Keratinocyte (primary cell): ENCODE data around the gene PRSS53. TPM values are rescaled to one million over a fixed set of nuclear protein-coding genes. Genes with fewer than 3 reads are reported as not detected.

Source experiments
- DNase-seq: peaks from one replicate; pipeline ENCODE4 v3.0.0-alpha.2; 2011; ENCODE audit warnings: low read depth, missing footprints, low spot score
- FAIRE-seq: peaks from 2 replicates; lab custom pipeline; 2011; peaks lifted over from hg19 to GRCh38; lab: Jason Lieb, UNC
- H2AFZ ChIP-seq: 2 replicates; pipeline ENCODE4 v1.6.0; 2012; ENCODE audit warnings: low read length, control low read depth, inconsistent platforms; ENCODE audit not compliant: control insufficient read depth
- H3K27ac ChIP-seq: 2 replicates; pipeline ENCODE4 v1.5.1; 2011; ENCODE audit warnings: low read length; ENCODE audit not compliant: control insufficient read depth, insufficient read depth
- H3K27me3 ChIP-seq: 3 replicates; pipeline ENCODE4 v1.6.0; 2011; ENCODE audit warnings: low read length; ENCODE audit not compliant: control insufficient read depth, insufficient read depth; ENCODE audit errors: extremely low read depth
- H3K36me3 ChIP-seq, 2 experiments: 2 replicates in 1 of 2; 3 replicates in 1 of 2; pipeline ENCODE4 v1.5.1; 2011; ENCODE audit warnings: low read length in 2 of 2, mild to moderate bottlenecking in 1 of 2; ENCODE audit not compliant: control insufficient read depth in 2 of 2, insufficient read depth in 2 of 2; ENCODE audit errors: extremely low read depth in 1 of 2
- H3K4me1 ChIP-seq: 3 replicates; pipeline ENCODE4 v1.5.1; 2011; ENCODE audit warnings: low read length; ENCODE audit not compliant: control insufficient read depth, insufficient read depth; ENCODE audit errors: extremely low read depth
- H3K4me2 ChIP-seq: 3 replicates; pipeline ENCODE4 v1.6.0; 2011; ENCODE audit warnings: low read depth, low read length; ENCODE audit not compliant: control insufficient read depth, insufficient read depth; ENCODE audit errors: extremely low read depth
- H3K4me3 ChIP-seq, 3 experiments: fragments of 200-600 bp in 1 of 3; sonication (generic) in 1 of 3; 2 replicates in 2 of 3; 3 replicates in 1 of 3; pipeline ENCODE4 v1.5.1; 2011 to 2016; ENCODE audit warnings: low read length in 3 of 3, mild to moderate bottlenecking in 3 of 3, control low read depth in 2 of 3, inconsistent platforms in 1 of 3, low read depth in 1 of 3, mixed read lengths in 1 of 3, mixed run types in 1 of 3, moderate library complexity in 1 of 3; ENCODE audit not compliant: control insufficient read depth in 2 of 3, insufficient read depth in 2 of 3; ENCODE audit errors: extremely low read depth in 1 of 3
- H3K79me2 ChIP-seq: 2 replicates; pipeline ENCODE4 v1.6.0; 2012; ENCODE audit warnings: low read length; ENCODE audit not compliant: control insufficient read depth, insufficient read depth
- H3K9ac ChIP-seq: 3 replicates; pipeline ENCODE4 v1.6.0; 2011; ENCODE audit warnings: low read length; ENCODE audit not compliant: control insufficient read depth, insufficient read depth; ENCODE audit errors: extremely low read depth
- H3K9me1 ChIP-seq: 3 replicates; pipeline ENCODE4 v1.6.0; 2011; ENCODE audit warnings: low read length; ENCODE audit not compliant: control insufficient read depth, insufficient read depth; ENCODE audit errors: extremely low read depth
- H3K9me3 ChIP-seq: 2 replicates; pipeline ENCODE4 v1.5.1; 2012; ENCODE audit warnings: low read depth, low read length; ENCODE audit not compliant: control insufficient read depth
- H4K20me1 ChIP-seq: 3 replicates; pipeline ENCODE4 v1.6.0; 2011; ENCODE audit warnings: low read length; ENCODE audit not compliant: control insufficient read depth, insufficient read depth; ENCODE audit errors: extremely low read depth
- EZH2 ChIP-seq: IDR thresholded peaks from one replicate; pipeline ENCODE4 v1.6.1; 2012; ENCODE audit warnings: inconsistent platforms, mild to moderate bottlenecking, low read length, moderate library complexity
- dilution Hi-C: fragments of 300-500 bp; cut with MboI; formaldehyde crosslinking; loops from one replicate; pipeline ENCODE4 v1.7.0; 2020; ENCODE audit warnings: low sequenced_read_pairs; ENCODE audit not compliant: extremely low pct_ligation_motif_present
- polyA plus RNA-seq, 5 experiments: library from polyadenylated mRNA; depleted of rRNA in 3 of 5; stranded (reverse) in 3 of 5; stranded (forward) in 1 of 5; unstranded in 1 of 5; fragments of >200 nt; gene quantifications; 1 replicate in 1 of 5; 2 replicates in 3 of 5; 3 replicates in 1 of 5; pipeline versions ENCODE4 v1.2.1 to v1.2.3, GENCODE V29; 2011 to 2012; ENCODE audit warnings: missing spikeins in 2 of 5, low read depth in 1 of 5, low replicate concordance in 1 of 5
- TF ChIP-seq, protein P1 (sequence below), 3 experiments: IDR thresholded peaks in 1 of 3; conservative IDR thresholded peaks in 1 of 3; optimal IDR thresholded peaks in 1 of 3; 2 replicates in 2 of 3; 3 replicates in 1 of 3; pipeline versions ENCODE3 to v1.5.1; 2011; ENCODE audit warnings: low read length in 3 of 3, mild to moderate bottlenecking in 3 of 3, moderate library complexity in 2 of 3, control low read depth in 1 of 3, inconsistent platforms in 1 of 3; ENCODE audit not compliant: insufficient read depth in 2 of 3; ENCODE audit errors: extremely low read depth in 1 of 3

PRSS53 gene
- polyA plus RNA-seq, 1 donor (not counting 4 experiments of a cell fraction or from before 2014, with no cell fraction given), result 0.50 TPM

DNA sequence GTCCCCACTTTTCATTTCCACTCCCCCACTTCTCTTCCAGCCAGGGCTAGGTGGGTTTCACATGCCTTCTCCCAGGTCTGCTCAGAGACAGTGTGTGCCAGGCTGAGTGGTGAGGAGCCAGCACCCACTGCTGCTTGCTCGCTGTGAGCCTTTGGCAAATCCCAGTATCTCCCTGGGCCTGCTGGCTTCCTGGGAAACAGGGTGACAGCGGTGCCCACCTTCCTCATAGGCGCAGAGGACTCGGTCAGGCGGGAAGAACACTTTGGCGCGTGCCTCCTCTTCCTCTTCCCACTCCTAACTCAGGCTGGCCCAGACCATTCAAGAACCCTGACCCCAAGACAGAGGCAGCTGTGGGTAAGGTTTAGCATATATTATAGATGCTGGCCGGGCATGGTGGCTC is 456 bp upstream of the PRSS53 start:
- no peaks in the 10 kb centered on the region for H4K20me1 ChIP-seq
- peaks cover 18% of the 10 kb centered on the region for H3K4me1 ChIP-seq
- no peaks in the 10 kb centered on the region for H3K9me3 ChIP-seq
- no peak for FAIRE-seq
- no peak overlapping the region for H3K4me3 ChIP-seq
- peaks cover 7 to 12% of the 10 kb centered on the region in 2 experiments for H3K36me3 ChIP-seq
- TF ChIP-seq, protein P1, sequence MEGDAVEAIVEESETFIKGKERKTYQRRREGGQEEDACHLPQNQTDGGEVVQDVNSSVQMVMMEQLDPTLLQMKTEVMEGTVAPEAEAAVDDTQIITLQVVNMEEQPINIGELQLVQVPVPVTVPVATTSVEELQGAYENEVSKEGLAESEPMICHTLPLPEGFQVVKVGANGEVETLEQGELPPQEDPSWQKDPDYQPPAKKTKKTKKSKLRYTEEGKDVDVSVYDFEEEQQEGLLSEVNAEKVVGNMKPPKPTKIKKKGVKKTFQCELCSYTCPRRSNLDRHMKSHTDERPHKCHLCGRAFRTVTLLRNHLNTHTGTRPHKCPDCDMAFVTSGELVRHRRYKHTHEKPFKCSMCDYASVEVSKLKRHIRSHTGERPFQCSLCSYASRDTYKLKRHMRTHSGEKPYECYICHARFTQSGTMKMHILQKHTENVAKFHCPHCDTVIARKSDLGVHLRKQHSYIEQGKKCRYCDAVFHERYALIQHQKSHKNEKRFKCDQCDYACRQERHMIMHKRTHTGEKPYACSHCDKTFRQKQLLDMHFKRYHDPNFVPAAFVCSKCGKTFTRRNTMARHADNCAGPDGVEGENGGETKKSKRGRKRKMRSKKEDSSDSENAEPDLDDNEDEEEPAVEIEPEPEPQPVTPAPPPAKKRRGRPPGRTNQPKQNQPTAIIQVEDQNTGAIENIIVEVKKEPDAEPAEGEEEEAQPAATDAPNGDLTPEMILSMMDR (optimal IDR thresholded peaks at IDR 0.05 in 1 of 3, IDR thresholded peaks at IDR 0.05 in 1 of 3, conservative IDR thresholded peaks at IDR 0.05 in 1 of 3; ENCODE audit: extremely low read depth in 1 of 3, insufficient read depth in 2 of 3, low read length in 3 of 3), result no peak
- no peak for TF ChIP-seq EZH2
- DNase-seq, result no peak
- no peaks in the 10 kb centered on the region for H3K9me1 ChIP-seq
- H2AFZ ChIP-seq, result no peak overlapping the region
- dilution Hi-C loops, result no loop called here
- H3K4me2 ChIP-seq, result no peak overlapping the region
- no peak overlapping the region for H3K27ac ChIP-seq
- no peaks in the 10 kb centered on the region for H3K27me3 ChIP-seq
- no peak overlapping the region for H3K9ac ChIP-seq
- H3K79me2 ChIP-seq, result peaks cover 26% of the 10 kb centered on the region

DNA sequence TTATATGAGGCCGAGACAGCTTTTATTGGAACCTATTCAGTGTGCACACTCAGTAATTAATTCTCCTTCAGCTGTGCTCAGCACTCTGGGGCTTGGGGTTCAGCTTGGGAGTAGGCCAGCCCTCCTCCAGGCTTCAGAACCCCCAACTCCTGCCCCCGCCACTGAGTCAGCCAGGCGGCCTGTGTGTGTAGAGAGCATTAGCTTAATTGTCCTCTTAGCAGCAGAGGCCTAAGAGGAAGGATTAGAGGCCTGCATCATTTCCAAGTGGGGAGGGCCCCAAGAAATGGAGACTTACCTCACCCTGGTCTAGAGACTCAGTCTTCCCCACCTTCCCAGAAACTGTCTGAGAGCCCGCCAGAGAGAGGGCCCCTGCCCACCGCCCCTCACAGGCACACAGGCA is 772 bp downstream of the PRSS53 start:
- Histone ChIP-seq H3K9me1 (no peaks in the 10 kb centered on the region), H3K4me3 (no peak overlapping the region), H4K20me1 (no peaks in the 10 kb centered on the region), H2AFZ (no peak overlapping the region), H3K4me1 (peaks cover 12% of the 10 kb centered on the region), H3K9ac (no peak overlapping the region), H3K4me2 (no peak overlapping the region), H3K27ac (no peak overlapping the region), H3K27me3 (no peaks in the 10 kb centered on the region), H3K9me3 (no peaks in the 10 kb centered on the region), H3K36me3 (peaks cover 7 to 12% of the 10 kb centered on the region in 2 experiments), H3K79me2 (peaks cover 16% of the 10 kb centered on the region)
- dilution Hi-C loops, result no loop called here
- FAIRE-seq (no peak), DNase-seq (no peak)
- TF ChIP-seq, protein P1 (optimal IDR thresholded peaks at IDR 0.05 in 1 of 3, IDR thresholded peaks at IDR 0.05 in 1 of 3, conservative IDR thresholded peaks at IDR 0.05 in 1 of 3; ENCODE audit: extremely low read depth in 1 of 3, insufficient read depth in 2 of 3, low read length in 3 of 3), result no peak
- no peak for TF ChIP-seq EZH2
